GM12878 (cell line): ENCODE data around the gene JAG1. TPM values are rescaled to one million over a fixed set of nuclear protein-coding genes. Genes with fewer than 3 reads are reported as not detected.
A peak's percentile ranks its signal among the peaks of the same experiment; 100 is the strongest.

Experiments used
- ATF7 ChIP-seq: fragments of 450-650 bp; IDR thresholded peaks from 2 replicates; pipeline ENCODE4 v1.6.1; 2016; ENCODE audit warnings: low read depth, mild to moderate bottlenecking
- CBX5 ChIP-seq: sonication (generic); IDR thresholded peaks from 2 replicates; pipeline ENCODE4 v1.6.1; 2016; ENCODE audit warnings: low read depth, moderate library complexity, mild to moderate bottlenecking, inconsistent platforms
- EZH2 ChIP-seq: IDR thresholded peaks from 2 replicates; pipeline ENCODE4 v1.6.1; 2012; ENCODE audit warnings: low read depth, mild to moderate bottlenecking, control low read depth, inconsistent platforms, low read length, borderline replicate concordance; ENCODE audit not compliant: control insufficient read depth
- IKZF1 ChIP-seq: fragments of 450-650 bp; conservative IDR thresholded peaks from 2 replicates; pipeline ENCODE4 v1.6.1; 2017; ENCODE audit warnings: antibody characterized with exemption, mild to moderate bottlenecking
- IKZF2 ChIP-seq, 2 experiments: fragments of 450-650 bp; IDR thresholded peaks; 2 replicates each; pipeline ENCODE4 v1.6.1; 2017; ENCODE audit warnings: mild to moderate bottlenecking in 2 of 2, moderate library complexity in 2 of 2
- IRF4 ChIP-seq: IDR thresholded peaks from 2 replicates; pipeline ENCODE4 v1.6.1; 2011; ENCODE audit warnings: low read depth, low read length
- NFIC ChIP-seq: IDR thresholded peaks from 2 replicates; pipeline ENCODE4 v1.6.1; 2012; ENCODE audit warnings: low read depth, mild to moderate bottlenecking, inconsistent platforms, low read length, moderate library complexity
- PML ChIP-seq: IDR thresholded peaks from 2 replicates; pipeline ENCODE4 v1.6.1; 2012; ENCODE audit warnings: low read length, inconsistent platforms
- RAD51 ChIP-seq: fragments of 450-650 bp; IDR thresholded peaks from 2 replicates; pipeline ENCODE4 v1.6.1; 2016; ENCODE audit warnings: moderate library complexity, mild to moderate bottlenecking, inconsistent platforms
- SIN3A ChIP-seq: IDR thresholded peaks from 2 replicates; pipeline ENCODE4 v1.6.1; 2012; ENCODE audit warnings: low read depth, low read length, improper control_type of control experiment
- SMC3 ChIP-seq: IDR thresholded peaks from 2 replicates; pipeline ENCODE4 v1.6.1; 2011; ENCODE audit warnings: low read length, improper control_type of control experiment, borderline replicate concordance
- TCF12 ChIP-seq: IDR thresholded peaks from 2 replicates; pipeline ENCODE4 v1.6.1; 2011; ENCODE audit warnings: low read depth, mild to moderate bottlenecking, low read length
- TCF3 ChIP-seq: IDR thresholded peaks from 2 replicates; pipeline ENCODE4 v1.6.1; 2012; ENCODE audit warnings: low read depth, mild to moderate bottlenecking, low read length, borderline replicate concordance; ENCODE audit not compliant: insufficient read depth
- ZSCAN29 ChIP-seq: fragments of 450-650 bp; IDR thresholded peaks from 2 replicates; pipeline ENCODE4 v1.6.1; 2017; ENCODE audit warnings: mild to moderate bottlenecking, moderate library complexity
- polyA plus RNA-seq, 11 experiments: library from polyadenylated mRNA; depleted of rRNA in 4 of 11; unstranded in 6 of 11; stranded (reverse) in 5 of 11; fragments of >200 nt; fragmentation: Nextera tagmentation in 4 of 11; fragmentation: Illumina TruSeq in 1 of 11; extraction: Ambion mirVana in 4 of 11; extraction: Trizol in 1 of 11; gene quantifications; 1 replicate in 1 of 11; 2 replicates in 10 of 11; pipeline versions ENCODE4 v1.2.1 to v1.2.3, GENCODE V29; 2011 to 2016; ENCODE audit warnings: inconsistent platforms in 2 of 11, missing spikeins in 2 of 11, low read depth in 1 of 11
- total RNA-seq, 4 experiments: library from RNA; depleted of rRNA in 3 of 4; stranded (reverse); fragments of >200 nt in 3 of 4; fragmentation: Illumina TruSeq in 1 of 4; extraction: Trizol in 1 of 4; gene quantifications; 2 replicates each; pipeline versions ENCODE4 v1.2.1 to v1.2.3, GENCODE V29; 2013 to 2021
- TF ChIP-seq, protein P1 (sequence below): IDR thresholded peaks from 2 replicates; pipeline ENCODE4 v1.6.1; 2012; ENCODE audit warnings: improper control_type of control experiment, low read depth, low read length; ENCODE audit not compliant: insufficient replicate concordance
- TF ChIP-seq, protein P2 (sequence below): IDR thresholded peaks from 2 replicates; pipeline ENCODE4 v1.6.1; 2012; ENCODE audit warnings: low read length, inconsistent platforms
- TF ChIP-seq, protein P3 (sequence below): fragments of 450-650 bp; conservative IDR thresholded peaks from 2 replicates; pipeline ENCODE4 v1.6.1; 2017; ENCODE audit warnings: mild to moderate bottlenecking, moderate library complexity
- TF ChIP-seq, protein P4 (sequence below): IDR thresholded peaks from 2 replicates; pipeline ENCODE4 v1.6.1; 2011; ENCODE audit warnings: low read depth, low read length, improper control_type of control experiment, borderline replicate concordance
- TF ChIP-seq, protein P5 (sequence below): IDR thresholded peaks from 2 replicates; pipeline ENCODE4 v1.6.1; 2012; ENCODE audit warnings: low read depth, low read length, improper control_type of control experiment

JAG1 gene
- total and polyA plus RNA-seq, 10 of the 15 experiments (the other 5 are each of a cell fraction or from before 2014, with no cell fraction given) = 0.66 to 6.9 (median 1.8) TPM

DNA sequence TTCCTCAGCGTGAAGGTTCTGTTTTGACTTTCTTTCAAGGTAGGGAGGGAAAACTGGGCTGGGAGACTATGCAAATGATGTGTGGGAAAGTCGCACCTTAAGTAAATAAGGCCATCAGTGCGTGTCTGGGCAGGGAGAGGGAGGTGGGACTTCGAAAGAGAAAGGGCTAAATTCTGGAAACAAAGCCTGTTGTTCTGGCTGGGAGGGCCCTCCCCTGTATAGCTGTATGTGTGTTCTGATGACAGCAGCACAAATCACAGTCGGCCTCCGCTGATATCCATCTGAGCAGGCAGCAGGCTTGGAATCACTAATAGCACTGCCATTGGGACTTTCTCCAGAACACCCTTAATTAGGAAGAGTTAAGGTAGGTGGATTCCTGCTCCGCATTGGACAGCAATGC lies 19.2 kb downstream of the JAG1 start (continued):
- TF ChIP-seq EZH2 (no peak), IKZF1 (peak; percentile 32; the same call in 1 of the 2 replicates), SMC3 (no peak), SIN3A (no peak), IRF4 (0 out of 2 replicates have a peak, but pooled peaks have one; percentile 19), TCF3 (no peak), IKZF2 (IDR thresholded peaks at IDR 0.05) (peak; percentile 48 to 51; a peak in 2 of 4 replicates), ATF7 (0 out of 2 replicates have a peak, but pooled peaks have one; percentile 14), RAD51 (no peak), TCF12 (0 out of 2 replicates have a peak, but pooled peaks have one; percentile 22), NFIC (0 out of 2 replicates have a peak, but pooled peaks have one; percentile 35), ZSCAN29 (no peak), CBX5 (0 out of 2 replicates have a peak, but pooled peaks have one; percentile 25), PML (no peak)
- TF ChIP-seq, protein P1, sequence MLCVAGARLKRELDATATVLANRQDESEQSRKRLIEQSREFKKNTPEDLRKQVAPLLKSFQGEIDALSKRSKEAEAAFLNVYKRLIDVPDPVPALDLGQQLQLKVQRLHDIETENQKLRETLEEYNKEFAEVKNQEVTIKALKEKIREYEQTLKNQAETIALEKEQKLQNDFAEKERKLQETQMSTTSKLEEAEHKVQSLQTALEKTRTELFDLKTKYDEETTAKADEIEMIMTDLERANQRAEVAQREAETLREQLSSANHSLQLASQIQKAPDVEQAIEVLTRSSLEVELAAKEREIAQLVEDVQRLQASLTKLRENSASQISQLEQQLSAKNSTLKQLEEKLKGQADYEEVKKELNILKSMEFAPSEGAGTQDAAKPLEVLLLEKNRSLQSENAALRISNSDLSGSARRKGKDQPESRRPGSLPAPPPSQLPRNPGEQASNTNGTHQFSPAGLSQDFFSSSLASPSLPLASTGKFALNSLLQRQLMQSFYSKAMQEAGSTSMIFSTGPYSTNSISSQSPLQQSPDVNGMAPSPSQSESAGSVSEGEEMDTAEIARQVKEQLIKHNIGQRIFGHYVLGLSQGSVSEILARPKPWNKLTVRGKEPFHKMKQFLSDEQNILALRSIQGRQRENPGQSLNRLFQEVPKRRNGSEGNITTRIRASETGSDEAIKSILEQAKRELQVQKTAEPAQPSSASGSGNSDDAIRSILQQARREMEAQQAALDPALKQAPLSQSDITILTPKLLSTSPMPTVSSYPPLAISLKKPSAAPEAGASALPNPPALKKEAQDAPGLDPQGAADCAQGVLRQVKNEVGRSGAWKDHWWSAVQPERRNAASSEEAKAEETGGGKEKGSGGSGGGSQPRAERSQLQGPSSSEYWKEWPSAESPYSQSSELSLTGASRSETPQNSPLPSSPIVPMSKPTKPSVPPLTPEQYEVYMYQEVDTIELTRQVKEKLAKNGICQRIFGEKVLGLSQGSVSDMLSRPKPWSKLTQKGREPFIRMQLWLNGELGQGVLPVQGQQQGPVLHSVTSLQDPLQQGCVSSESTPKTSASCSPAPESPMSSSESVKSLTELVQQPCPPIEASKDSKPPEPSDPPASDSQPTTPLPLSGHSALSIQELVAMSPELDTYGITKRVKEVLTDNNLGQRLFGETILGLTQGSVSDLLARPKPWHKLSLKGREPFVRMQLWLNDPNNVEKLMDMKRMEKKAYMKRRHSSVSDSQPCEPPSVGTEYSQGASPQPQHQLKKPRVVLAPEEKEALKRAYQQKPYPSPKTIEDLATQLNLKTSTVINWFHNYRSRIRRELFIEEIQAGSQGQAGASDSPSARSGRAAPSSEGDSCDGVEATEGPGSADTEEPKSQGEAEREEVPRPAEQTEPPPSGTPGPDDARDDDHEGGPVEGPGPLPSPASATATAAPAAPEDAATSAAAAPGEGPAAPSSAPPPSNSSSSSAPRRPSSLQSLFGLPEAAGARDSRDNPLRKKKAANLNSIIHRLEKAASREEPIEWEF = peak; percentile 27
- TF ChIP-seq, protein P2, sequence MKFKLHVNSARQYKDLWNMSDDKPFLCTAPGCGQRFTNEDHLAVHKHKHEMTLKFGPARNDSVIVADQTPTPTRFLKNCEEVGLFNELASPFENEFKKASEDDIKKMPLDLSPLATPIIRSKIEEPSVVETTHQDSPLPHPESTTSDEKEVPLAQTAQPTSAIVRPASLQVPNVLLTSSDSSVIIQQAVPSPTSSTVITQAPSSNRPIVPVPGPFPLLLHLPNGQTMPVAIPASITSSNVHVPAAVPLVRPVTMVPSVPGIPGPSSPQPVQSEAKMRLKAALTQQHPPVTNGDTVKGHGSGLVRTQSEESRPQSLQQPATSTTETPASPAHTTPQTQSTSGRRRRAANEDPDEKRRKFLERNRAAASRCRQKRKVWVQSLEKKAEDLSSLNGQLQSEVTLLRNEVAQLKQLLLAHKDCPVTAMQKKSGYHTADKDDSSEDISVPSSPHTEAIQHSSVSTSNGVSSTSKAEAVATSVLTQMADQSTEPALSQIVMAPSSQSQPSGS = peak; percentile 45; the same call in 1 of the 2 replicates
- TF ChIP-seq, protein P3, sequence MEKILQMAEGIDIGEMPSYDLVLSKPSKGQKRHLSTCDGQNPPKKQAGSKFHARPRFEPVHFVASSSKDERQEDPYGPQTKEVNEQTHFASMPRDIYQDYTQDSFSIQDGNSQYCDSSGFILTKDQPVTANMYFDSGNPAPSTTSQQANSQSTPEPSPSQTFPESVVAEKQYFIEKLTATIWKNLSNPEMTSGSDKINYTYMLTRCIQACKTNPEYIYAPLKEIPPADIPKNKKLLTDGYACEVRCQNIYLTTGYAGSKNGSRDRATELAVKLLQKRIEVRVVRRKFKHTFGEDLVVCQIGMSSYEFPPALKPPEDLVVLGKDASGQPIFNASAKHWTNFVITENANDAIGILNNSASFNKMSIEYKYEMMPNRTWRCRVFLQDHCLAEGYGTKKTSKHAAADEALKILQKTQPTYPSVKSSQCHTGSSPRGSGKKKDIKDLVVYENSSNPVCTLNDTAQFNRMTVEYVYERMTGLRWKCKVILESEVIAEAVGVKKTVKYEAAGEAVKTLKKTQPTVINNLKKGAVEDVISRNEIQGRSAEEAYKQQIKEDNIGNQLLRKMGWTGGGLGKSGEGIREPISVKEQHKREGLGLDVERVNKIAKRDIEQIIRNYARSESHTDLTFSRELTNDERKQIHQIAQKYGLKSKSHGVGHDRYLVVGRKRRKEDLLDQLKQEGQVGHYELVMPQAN = no peak
- TF ChIP-seq, protein P4, sequence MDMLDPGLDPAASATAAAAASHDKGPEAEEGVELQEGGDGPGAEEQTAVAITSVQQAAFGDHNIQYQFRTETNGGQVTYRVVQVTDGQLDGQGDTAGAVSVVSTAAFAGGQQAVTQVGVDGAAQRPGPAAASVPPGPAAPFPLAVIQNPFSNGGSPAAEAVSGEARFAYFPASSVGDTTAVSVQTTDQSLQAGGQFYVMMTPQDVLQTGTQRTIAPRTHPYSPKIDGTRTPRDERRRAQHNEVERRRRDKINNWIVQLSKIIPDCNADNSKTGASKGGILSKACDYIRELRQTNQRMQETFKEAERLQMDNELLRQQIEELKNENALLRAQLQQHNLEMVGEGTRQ = no peak
- TF ChIP-seq, protein P5, sequence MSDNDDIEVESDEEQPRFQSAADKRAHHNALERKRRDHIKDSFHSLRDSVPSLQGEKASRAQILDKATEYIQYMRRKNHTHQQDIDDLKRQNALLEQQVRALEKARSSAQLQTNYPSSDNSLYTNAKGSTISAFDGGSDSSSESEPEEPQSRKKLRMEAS = no peak
